ENCODE data around the gene IFNE. TPM values are rescaled to one million over a fixed set of nuclear protein-coding genes. Genes with fewer than 3 reads are reported as not detected.

IFNE gene
- total and polyA plus RNA-seq, 11 donors: 0.68 TPM; not detected in 10

GRCh38 chr9:21520501-21521228 lies 38.6 kb upstream of the IFNE start:
- H3K27me3 ChIP-seq: no peaks in the 10 kb centered on the region
- DNase-seq (no peak), ATAC-seq (no peak)
- intact Hi-C loops (cut with DNase I): no loop called here
- peaks cover 0 to 8% (median 0%) of the 10 kb centered on the region in 12 donors for H3K9me3 ChIP-seq
- no peak for TF ChIP-seq POLR2A (IDR thresholded peaks at IDR 0.05)
- TF ChIP-seq CTCF (IDR thresholded peaks at IDR 0.05): no peak
- H3K4me1 ChIP-seq: no peaks in the 10 kb centered on the region
- H3K36me3 ChIP-seq: no peaks in the 10 kb centered on the region
- no peak overlapping the region for H3K27ac ChIP-seq
- H3K4me3 ChIP-seq: no peak overlapping the region
- 64 to 83% (median 77%) methylated on average over 5 of the region's 5 CpGs for WGBS, 4 donors

DNA sequence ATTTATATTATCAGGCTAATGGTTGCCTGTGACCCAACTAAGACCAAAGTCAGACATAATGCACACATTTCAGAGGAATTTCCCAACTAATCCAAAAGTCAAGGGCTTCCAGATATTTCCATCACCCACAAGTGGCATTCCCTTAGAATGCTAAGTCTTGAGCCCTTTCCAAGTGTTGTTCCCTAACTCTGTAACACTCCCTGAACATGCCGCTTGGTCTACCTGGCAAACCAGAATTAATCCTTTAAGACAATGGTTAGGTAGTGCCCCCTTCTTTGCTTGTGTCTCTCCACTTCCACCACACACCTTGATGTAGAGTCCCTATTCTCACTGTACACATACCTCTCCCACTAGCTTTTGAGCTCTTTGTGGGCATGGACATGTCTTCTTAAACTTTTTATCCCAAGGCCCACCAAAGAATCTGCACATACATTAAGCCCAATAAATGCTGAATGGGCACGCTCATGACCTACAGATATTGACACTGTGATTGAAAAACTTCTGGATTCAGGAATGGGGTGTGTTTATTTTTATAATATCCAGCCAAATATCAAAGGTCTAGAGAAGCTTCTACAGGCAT lies 37.8 kb upstream of the IFNE start:
- no peak for ATAC-seq
- intact Hi-C loops (cut with DNase I): no loop called here
- no peak overlapping the region for H3K27ac ChIP-seq
- DNase-seq: no peak
- WGBS, 4 donors: 84 to 89% (median 88%) methylated on average over 2 of the region's 2 CpGs
- no peaks in the 10 kb centered on the region for H3K4me1 ChIP-seq
- H3K4me3 ChIP-seq: no peak overlapping the region
- H3K9me3 ChIP-seq: peaks cover 0 to 8% (median 0%) of the 10 kb centered on the region in 12 donors
- H3K36me3 ChIP-seq: no peaks in the 10 kb centered on the region
- no peaks in the 10 kb centered on the region for H3K27me3 ChIP-seq
- no peak for TF ChIP-seq POLR2A (IDR thresholded peaks at IDR 0.05)
- TF ChIP-seq CTCF (IDR thresholded peaks at IDR 0.05): no peak

DNA sequence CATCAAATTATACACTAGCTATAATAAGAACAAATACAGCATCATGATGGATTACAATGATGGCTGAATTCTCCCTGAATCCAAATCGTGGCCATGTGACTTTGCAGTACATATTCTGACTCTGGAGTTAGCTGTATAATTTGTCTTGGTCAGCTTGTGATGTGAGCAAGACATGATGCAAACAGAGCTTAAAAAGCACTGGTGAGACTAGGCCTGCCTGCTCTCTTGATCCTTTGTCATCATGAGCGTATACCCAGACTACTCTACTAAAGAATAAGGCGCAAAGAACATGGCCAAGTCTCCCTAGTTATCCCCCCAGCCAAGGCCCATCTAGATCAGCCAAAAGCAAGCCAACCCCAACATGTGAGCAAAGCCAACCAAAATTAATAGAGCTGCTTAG lies 34.7 kb upstream of the IFNE start:
- DNase-seq (no peak), ATAC-seq (no peak)
- 69 to 81% (median 78%) methylated on average over 3 of the region's 3 CpGs for WGBS, 4 donors
- intact Hi-C loops (cut with DNase I): no loop called here
- no peak overlapping the region for H3K27ac ChIP-seq
- no peaks in the 10 kb centered on the region for H3K36me3 ChIP-seq
- H3K9me3 ChIP-seq: no peaks in the 10 kb centered on the region
- no peaks in the 10 kb centered on the region for H3K27me3 ChIP-seq
- H3K4me3 ChIP-seq: no peak overlapping the region
- H3K4me1 ChIP-seq: no peaks in the 10 kb centered on the region
- TF ChIP-seq CTCF (IDR thresholded peaks at IDR 0.05) (no peak), POLR2A (IDR thresholded peaks at IDR 0.05) (no peak)

DNA sequence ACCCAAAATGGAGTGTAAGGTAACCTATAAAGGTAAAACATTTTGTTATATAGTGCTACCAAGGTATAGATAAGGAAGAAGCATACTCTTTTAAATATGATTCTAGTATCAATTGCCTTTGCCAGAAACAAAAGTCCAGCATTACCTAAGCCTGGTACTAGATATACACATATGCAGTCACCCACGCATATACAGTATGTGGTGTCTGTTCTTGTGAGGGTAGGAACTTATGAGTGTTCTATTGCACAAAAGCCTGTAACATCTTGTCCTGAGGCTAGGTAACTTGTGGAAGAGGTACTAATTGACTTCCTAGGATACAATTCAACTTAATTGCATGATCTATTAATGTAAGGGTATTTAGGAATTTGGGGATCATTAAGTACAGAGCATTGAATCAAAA lies 31.3 kb upstream of the IFNE start:
- Histone ChIP-seq H3K4me1 (no peaks in the 10 kb centered on the region), H3K4me3 (no peak overlapping the region), H3K36me3 (no peaks in the 10 kb centered on the region), H3K9me3 (no peaks in the 10 kb centered on the region), H3K27me3 (no peaks in the 10 kb centered on the region), H3K27ac (no peak overlapping the region)
- ATAC-seq: no peak
- WGBS, 4 donors: 73 to 99% (median 95%) methylated on average over 1 of the region's 1 CpG
- no peak for DNase-seq
- intact Hi-C loops (cut with DNase I): no loop called here
- TF ChIP-seq POLR2A (IDR thresholded peaks at IDR 0.05) (no peak), CTCF (IDR thresholded peaks at IDR 0.05) (no peak)
